Measurements from ENCODE around the gene ARID5B. TPM values are rescaled to one million over a fixed set of nuclear protein-coding genes. Genes with fewer than 3 reads are reported as not detected.
A peak's percentile ranks its signal among the peaks of the same experiment; 100 is the strongest.

Gene ARID5B
- total RNA-seq, 2 experiments from 2014 or later: 26.7 to 28.3 TPM

- peak; percentile 74 for DNase-seq
- Mint-ChIP-seq H3K27me3 (no peaks in the 10 kb centered on the region), H3K4me3 (peak overlapping the region; percentile 86), H3K27ac (peak overlapping the region; percentile 97), H3K4me1 (ENCODE audit: low read depth) (peaks cover 39% of the 10 kb centered on the region), H3K36me3 (ENCODE audit: low read depth) (peaks cover 15% of the 10 kb centered on the region), H3K9me3 (no peaks in the 10 kb centered on the region)
- TF ChIP-seq CTCF (IDR thresholded peaks at IDR 0.05): no peak
- ChIA-PET POLR2A (interaction anchor here (0.9 to 8.8 kb wide), 16 partner anchors 18 to 1122 kb away, joined by 3 to 137 read pairs (median 5); partner anchors contain the start of gene CDK1), CTCF (interaction anchor here (0.7 to 11.0 kb wide), 10 partner anchors 35 to 345 kb away, joined by 3 to 98 read pairs (median 6); no protein-coding TSS in a partner anchor)
- ATAC-seq: no peak
- intact Hi-C loops (cut with micrococcal nuclease): loop anchor here (2.0 to 5.0 kb wide), 4 partner anchors 93 to 342 kb away; no protein-coding TSS in a partner anchor
These were observed 1.3 kb upstream of the ARID5B start for GRCh38 chr10:61899997-61900828.

GRCh38 chr10:61901829-61902444 is 438 bp downstream of the ARID5B start:
- CTCF ChIA-PET: interaction anchor here (0.7 to 11.0 kb wide), 13 partner anchors 19 to 347 kb away, joined by 3 to 98 read pairs (median 4); no protein-coding TSS in a partner anchor
- no peak for TF ChIP-seq CTCF (IDR thresholded peaks at IDR 0.05)

GRCh38 chr10:61902445-61903220 is 1.1 kb downstream of the ARID5B start:
- TF ChIP-seq CTCF (IDR thresholded peaks at IDR 0.05): no peak
- DNase-seq (peak; percentile 86), ATAC-seq (peak; percentile 17)
- peaks cover 25% of the 10 kb centered on the region for H3K36me3 Mint-ChIP-seq (ENCODE audit: low read depth)
- ChIA-PET POLR2A (interaction anchor here (0.6 to 8.8 kb wide), 30 partner anchors 10 to 285 kb away, joined by 3 to 137 read pairs (median 5); no protein-coding TSS in a partner anchor), CTCF (interaction anchor here (0.7 to 11.0 kb wide), 17 partner anchors 18 to 346 kb away, joined by 3 to 98 read pairs (median 4); no protein-coding TSS in a partner anchor)
- H3K27me3 Mint-ChIP-seq: no peaks in the 10 kb centered on the region
- H3K4me3 Mint-ChIP-seq: peak overlapping the region; percentile 86
- H3K4me1 Mint-ChIP-seq (ENCODE audit: low read depth): peaks cover 41% of the 10 kb centered on the region
- H3K9me3 Mint-ChIP-seq: no peaks in the 10 kb centered on the region
- peak overlapping the region; percentile 97 for H3K27ac Mint-ChIP-seq
- intact Hi-C loops (cut with micrococcal nuclease): loop anchor here (5.0 kb wide), 3 partner anchors 145 to 340 kb away; no protein-coding TSS in a partner anchor

More at GRCh38 chr10:61901829-61902444, 438 bp downstream of the ARID5B start:
- H3K36me3 Mint-ChIP-seq (ENCODE audit: low read depth): peaks cover 22% of the 10 kb centered on the region
- H3K27ac Mint-ChIP-seq: peak overlapping the region; percentile 97
- intact Hi-C loops (cut with micrococcal nuclease): loop anchor here (2.0 to 5.0 kb wide), 4 partner anchors 91 to 340 kb away; no protein-coding TSS in a partner anchor
- POLR2A ChIA-PET: interaction anchor here (0.7 to 8.8 kb wide), 25 partner anchors 11 to 286 kb away, joined by 3 to 137 read pairs (median 5); no protein-coding TSS in a partner anchor
- no peak for DNase-seq
- no peak for ATAC-seq
- H3K9me3 Mint-ChIP-seq: no peaks in the 10 kb centered on the region
- H3K4me1 Mint-ChIP-seq (ENCODE audit: low read depth): peaks cover 45% of the 10 kb centered on the region
- no peaks in the 10 kb centered on the region for H3K27me3 Mint-ChIP-seq
- H3K4me3 Mint-ChIP-seq: peak overlapping the region; percentile 86

- Mint-ChIP-seq H3K4me1 (ENCODE audit: low read depth) (peaks cover 38% of the 10 kb centered on the region), H3K27me3 (no peaks in the 10 kb centered on the region), H3K4me3 (peak overlapping the region; percentile 86), H3K36me3 (ENCODE audit: low read depth) (peaks cover 29% of the 10 kb centered on the region), H3K9me3 (no peaks in the 10 kb centered on the region), H3K27ac (peak overlapping the region; percentile 97)
- CTCF ChIA-PET: interaction anchor here (0.7 to 11.0 kb wide), 13 partner anchors 19 to 344 kb away, joined by 3 to 98 read pairs (median 4); no protein-coding TSS in a partner anchor
- POLR2A ChIA-PET: interaction anchor here (0.6 to 8.8 kb wide), 25 partner anchors 9 to 285 kb away, joined by 3 to 137 read pairs (median 5); no protein-coding TSS in a partner anchor
- ATAC-seq (peak; percentile 50), DNase-seq (peak; percentile 87)
- intact Hi-C loops (cut with micrococcal nuclease): loop anchor here (5.0 kb wide), 3 partner anchors 144 to 339 kb away; no protein-coding TSS in a partner anchor
- TF ChIP-seq CTCF (IDR thresholded peaks at IDR 0.05): no peak
These were observed 1.9 kb downstream of the ARID5B start for GRCh38 chr10:61903221-61903927.
